A549 (cell line): ENCODE measurements around the gene RPS6KB2. TPM values are rescaled to one million over a fixed set of nuclear protein-coding genes. Genes with fewer than 3 reads are reported as not detected.

Experiments
- ATAC-seq, 2 experiments: fragments of 200-7000 bp in 1 of 2; fragments of >200 bp in 1 of 2; cut with Nextera tagmentation in 1 of 2; cut with Tn5 transposase in 1 of 2; 3 replicates each; pipeline versions ENCODE4 v1.8.0 to v1.9.1; 2018 to 2020; ENCODE audit warnings: mild to moderate bottlenecking in 1 of 2, moderate library complexity in 1 of 2
- CTCF ChIA-PET: fragments of 300-600 bp; sonication (Branson Sonifier 250); formaldehyde crosslinking; extraction: SDS; loops from one replicate; lab custom pipeline; 2021; ENCODE audit warnings: antibody characterized with exemption, inconsistent platforms; lab: Yijun Ruan, JAX
- POLR2A ChIA-PET: fragments of 350-600 bp; formaldehyde crosslinking; extraction: SDS; loops from one replicate; lab custom pipeline; 2021; ENCODE audit warnings: antibody characterized with exemption, inconsistent platforms; lab: Yijun Ruan, JAX
- DNase-seq, 2 experiments: peaks; one replicate each; pipeline versions ENCODE4 v3.0.0 to v3.0.0-alpha.2; 2011 to 2016; ENCODE audit warnings: low read depth in 1 of 2, low spot score in 1 of 2
- FAIRE-seq: peaks from 2 replicates; lab custom pipeline; 2011; peaks lifted over from hg19 to GRCh38; lab: Jason Lieb, UNC
- H3K27ac ChIP-seq, 2 experiments: fragments of >200 bp; sonication (Bioruptor Twin); formaldehyde crosslinking; 3 replicates each; pipeline ENCODE4 v1.5.1; 2016 to 2017
- H3K4me1 ChIP-seq: fragments of >200 bp; sonication (Bioruptor Twin); formaldehyde crosslinking; 3 replicates; pipeline ENCODE4 v1.6.1; 2016
- H3K4me2 ChIP-seq: fragments of >200 bp; sonication (Bioruptor Twin); formaldehyde crosslinking; 3 replicates; pipeline ENCODE4 v1.6.1; 2016
- H3K4me3 ChIP-seq: fragments of >200 bp; sonication (Bioruptor Twin); formaldehyde crosslinking; 3 replicates; pipeline ENCODE4 v1.5.1; 2016
- H3K9me3 ChIP-seq: fragments of >200 bp; sonication (Bioruptor Twin); formaldehyde crosslinking; 3 replicates; pipeline ENCODE4 v1.6.1; 2016
- CHD2 ChIP-seq: fragments of 150-350 bp; IDR thresholded peaks from 2 replicates; pipeline ENCODE4 v1.6.1; 2014; ENCODE audit warnings: low read length; ENCODE audit not compliant: partially characterized antibody
- CHD4 ChIP-seq: fragments of 200-600 bp; sonication (generic); IDR thresholded peaks from 2 replicates; pipeline ENCODE4 v1.6.1; 2016; ENCODE audit warnings: antibody characterized with exemption, mild to moderate bottlenecking, borderline replicate concordance
- EHF ChIP-seq: fragments of 250-450 bp; sonication (Bioruptor Pico); IDR thresholded peaks from 2 replicates; pipeline ENCODE4 v1.5.0; 2020; ENCODE audit warnings: mild to moderate bottlenecking
- ESRRA ChIP-seq: fragments of 150-350 bp; IDR thresholded peaks from 2 replicates; pipeline ENCODE4 v1.6.1; 2014; ENCODE audit warnings: mild to moderate bottlenecking, low read length, borderline replicate concordance
- FOXS1 ChIP-seq: fragments of 250-450 bp; sonication (Bioruptor Pico); IDR thresholded peaks from 2 replicates; pipeline ENCODE4 v1.5.0; 2020; ENCODE audit warnings: mild to moderate bottlenecking, moderate library complexity
- GATA3 ChIP-seq: IDR thresholded peaks from 2 replicates; pipeline ENCODE4 v1.6.1; 2012; ENCODE audit warnings: borderline replicate concordance
- HDAC2 ChIP-seq: fragments of 200-600 bp; sonication (generic); IDR thresholded peaks from 2 replicates; pipeline ENCODE4 v1.6.1; 2016
- HOXA7 ChIP-seq: fragments of 250-450 bp; sonication (Bioruptor Pico); IDR thresholded peaks from 2 replicates; pipeline ENCODE4 v1.5.0; 2020; ENCODE audit warnings: mild to moderate bottlenecking, moderate library complexity
- HOXB13 ChIP-seq: fragments of 250-450 bp; sonication (Bioruptor Pico); IDR thresholded peaks from 2 replicates; pipeline ENCODE4 v1.5.0; 2020; ENCODE audit warnings: low read depth, mild to moderate bottlenecking, moderate library complexity
- JUN ChIP-seq, 2 experiments: fragments of >200 bp; sonication (Bioruptor Twin); formaldehyde crosslinking; IDR thresholded peaks; 2 replicates in 1 of 2; 3 replicates in 1 of 2; pipeline ENCODE4 v1.6.1; 2016 to 2017
- JUNB ChIP-seq: fragments of >200 bp; sonication (Bioruptor Twin); formaldehyde crosslinking; IDR thresholded peaks from 2 replicates; pipeline ENCODE4 v1.6.1; 2016
- KDM5A ChIP-seq: fragments of 200-600 bp; sonication (generic); IDR thresholded peaks from 2 replicates; pipeline ENCODE4 v1.6.1; 2016; ENCODE audit warnings: antibody characterized with exemption, mild to moderate bottlenecking
- MAZ ChIP-seq: fragments of 150-350 bp; IDR thresholded peaks from 2 replicates; pipeline ENCODE4 v1.6.1; 2014; ENCODE audit warnings: antibody characterized with exemption, low read depth, low read length, borderline replicate concordance
- MYC ChIP-seq: IDR thresholded peaks from 2 replicates; pipeline ENCODE4 v1.6.1; 2012; ENCODE audit warnings: mild to moderate bottlenecking, inconsistent platforms, low read length, improper control_type of control experiment, borderline replicate concordance
- NFE2L2 ChIP-seq: fragments of 150-350 bp; conservative IDR thresholded peaks from 2 replicates; pipeline ENCODE4 v1.6.1; 2014; ENCODE audit warnings: low read length
- NR3C1 ChIP-seq: fragments of >200 bp; sonication (Bioruptor Twin); formaldehyde crosslinking; IDR thresholded peaks from 3 replicates; pipeline ENCODE4 v1.6.1; 2017
- PHF8 ChIP-seq: fragments of 200-600 bp; sonication (generic); IDR thresholded peaks from 2 replicates; pipeline ENCODE4 v1.6.1; 2016; ENCODE audit warnings: low read depth, mild to moderate bottlenecking, antibody characterized with exemption, moderate library complexity, borderline replicate concordance
- POLR2AphosphoS2 ChIP-seq: conservative IDR thresholded peaks from 2 replicates; pipeline ENCODE4 v1.6.1; 2012; ENCODE audit warnings: low read length, improper control_type of control experiment, inconsistent platforms
- RAD21 ChIP-seq, 2 experiments: fragments of >200 bp in 1 of 2; sonication (Bioruptor Twin) in 1 of 2; formaldehyde crosslinking in 1 of 2; IDR thresholded peaks in 1 of 2; conservative IDR thresholded peaks in 1 of 2; 2 replicates in 1 of 2; 3 replicates in 1 of 2; pipeline ENCODE4 v1.6.1; 2012 to 2018; ENCODE audit warnings: inconsistent platforms in 1 of 2
- RARB ChIP-seq: fragments of 250-450 bp; sonication (Bioruptor Pico); IDR thresholded peaks from 2 replicates; pipeline ENCODE4 v1.8.0; 2021; ENCODE audit warnings: mild to moderate bottlenecking, moderate library complexity
- RCOR1 ChIP-seq: fragments of 150-350 bp; IDR thresholded peaks from 2 replicates; pipeline ENCODE4 v1.6.1; 2014; ENCODE audit warnings: antibody characterized with exemption, low read length, low read depth
- RFX5 ChIP-seq: fragments of 450-650 bp; IDR thresholded peaks from 2 replicates; pipeline ENCODE4 v1.7.1; 2014; ENCODE audit warnings: antibody characterized with exemption, mild to moderate bottlenecking, moderate library complexity
- RNF2 ChIP-seq: fragments of 200-600 bp; sonication (generic); IDR thresholded peaks from 2 replicates; pipeline ENCODE4 v1.6.1; 2016; ENCODE audit warnings: low read depth, mild to moderate bottlenecking, antibody characterized with exemption, moderate library complexity, borderline replicate concordance
- SMC3 ChIP-seq: fragments of >200 bp; sonication (Bioruptor Twin); formaldehyde crosslinking; IDR thresholded peaks from 3 replicates; pipeline ENCODE4 v1.6.1; 2018; ENCODE audit warnings: inconsistent platforms
- SREBF2 ChIP-seq: fragments of 450-650 bp; IDR thresholded peaks from 2 replicates; pipeline ENCODE4 v1.6.1; 2014; ENCODE audit warnings: mild to moderate bottlenecking, moderate library complexity
- TFCP2L1 ChIP-seq: fragments of 250-450 bp; sonication (Bioruptor Pico); IDR thresholded peaks from 2 replicates; pipeline ENCODE4 v1.5.0; 2021; ENCODE audit warnings: mild to moderate bottlenecking
- TP53 ChIP-seq: fragments of 250-450 bp; sonication (Bioruptor Pico); IDR thresholded peaks from 2 replicates; pipeline ENCODE4 v1.5.0; 2021; ENCODE audit warnings: mild to moderate bottlenecking, moderate library complexity
- ZC3H11A ChIP-seq: fragments of 450-650 bp; IDR thresholded peaks from 2 replicates; pipeline ENCODE4 v1.6.1; 2014; ENCODE audit warnings: antibody characterized with exemption, mild to moderate bottlenecking
- WGBS: methylation state at CpG from one replicate; pipeline ENCODE4 v1.1.6; 2017; ENCODE audit errors: missing lambda C conversion rate; 5-methylcytosine and 5-hydroxymethylcytosine counted together
- polyA plus RNA-seq, 4 experiments: library from polyadenylated mRNA; depleted of rRNA in 3 of 4; stranded (reverse); fragments of >200 nt; fragmentation: RNase III in 1 of 4; extraction: RNeasy Plus Mini Kit Qiagen cat#74134 plus additional on column Dnase treatment in 1 of 4; gene quantifications; 2 replicates in 3 of 4; 3 replicates in 1 of 4; pipeline ENCODE4 v1.2.3, GENCODE V29; 2011 to 2017
- TF ChIP-seq, protein P1 (sequence below): IDR thresholded peaks from 2 replicates; pipeline ENCODE4 v1.6.1; 2012
- TF ChIP-seq, protein P2 (sequence below): IDR thresholded peaks from 2 replicates; pipeline ENCODE4 v1.6.1; 2012; ENCODE audit warnings: low read depth, borderline replicate concordance
- TF ChIP-seq, protein P3 (sequence below): fragments of 200-600 bp; sonication (generic); IDR thresholded peaks from 2 replicates; pipeline ENCODE4 v1.6.1; 2016; ENCODE audit warnings: antibody characterized with exemption, mild to moderate bottlenecking, moderate library complexity
- TF ChIP-seq, protein P4 (sequence below): fragments of >200 bp; sonication (Bioruptor Twin); formaldehyde crosslinking; IDR thresholded peaks from 3 replicates; pipeline ENCODE4 v1.6.1; 2016
- TF ChIP-seq, protein P5 (sequence below): fragments of 150-350 bp; IDR thresholded peaks from 2 replicates; pipeline ENCODE4 v1.6.1; 2014; ENCODE audit warnings: low read depth, mild to moderate bottlenecking, low read length

RPS6KB2 gene
- polyA plus RNA-seq, 2 of the 4 experiments (the other 2 are of a cell fraction), result 40.9 to 47.9 TPM

DNA sequence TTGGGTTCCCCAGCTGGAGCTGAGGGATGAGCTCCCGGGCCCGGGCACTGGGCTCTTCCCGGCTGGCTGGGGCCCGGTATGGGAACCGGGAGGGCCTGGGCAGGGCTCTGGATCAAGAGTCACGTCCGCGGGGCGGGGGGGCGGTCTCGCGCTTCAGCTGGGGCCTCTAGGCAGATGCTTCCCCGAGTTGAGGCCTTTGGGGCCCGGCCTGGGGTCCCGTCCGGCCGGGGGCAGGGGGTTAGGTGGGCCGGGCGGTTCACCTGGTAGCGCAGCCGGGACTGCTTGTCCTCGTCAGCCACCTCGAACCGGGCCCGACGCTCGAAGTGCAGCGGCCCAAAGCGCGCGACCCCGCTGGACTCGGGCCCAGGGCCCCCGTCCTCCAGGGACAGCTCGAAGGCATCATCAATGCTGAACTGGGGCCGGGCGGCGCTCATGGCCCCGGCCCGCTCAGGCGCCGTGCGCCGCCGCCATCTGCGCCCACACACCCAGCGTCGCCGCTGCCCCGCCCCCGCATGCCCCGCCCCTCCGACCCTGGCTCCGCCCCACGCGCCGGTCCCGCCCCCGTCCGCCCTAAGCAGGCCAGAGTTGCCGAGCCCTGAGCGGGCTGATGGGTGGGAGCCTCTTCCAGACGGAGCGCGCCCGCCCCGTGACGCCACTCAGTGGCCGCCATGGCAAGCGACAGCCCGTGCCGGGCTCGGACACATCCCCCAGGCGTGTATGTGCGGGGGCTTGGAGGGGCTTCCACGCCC lies 40.6 kb downstream of the RPS6KB2 start, which contains the start of gene TMEM134:
Gene TMEM134 (minus strand): TSS at position 493 of the 749 bp plus-strand sequence. CDS start 59 bp downstream, at position 434.
- Histone ChIP-seq H3K9me3 (no peaks in the 10 kb centered on the region), H3K4me1 (peaks cover 30% of the 10 kb centered on the region), H3K4me2 (peak within 1 kb of the TSS; percentile 82), H3K4me3 (peak within 1 kb of the TSS; percentile 67), H3K27ac (peak within 1 kb of the TSS; percentile 83 to 97)
- FAIRE-seq (no peak), ATAC-seq (peak; percentile 75 to 78), DNase-seq (peak; percentile 81 to 94)
- ChIA-PET POLR2A (interaction anchor here (0.6 to 1.9 kb wide), 4 partner anchors 26 to 67 kb away, joined by 3 to 14 read pairs (median 4); partner anchors contain the start of genes CORO1B and PPP1CA), CTCF (interaction anchor here (0.6 to 5.4 kb wide), 23 partner anchors 8 to 396 kb away, joined by 3 to 22 read pairs (median 4); partner anchors contain the start of genes CABP4, GPR152 and PPP1CA)
- 0% methylated on average over 13 of the region's 76 CpGs for WGBS
- TF ChIP-seq SREBF2 (no peak), HOXB13 (CRISPR knock-in tag) (no peak), RNF2 (no peak), ZC3H11A (no peak), RAD21 (conservative IDR thresholded peaks at IDR 0.05 in 1 of 2, IDR thresholded peaks at IDR 0.05 in 1 of 2) (peak; percentile 54 to 74), SMC3 (peak; percentile 84), PHF8 (0 out of 2 replicates have a peak, but pooled peaks have one; percentile 22), HOXA7 (CRISPR knock-in tag) (no peak), TP53 (CRISPR knock-in tag) (no peak), FOXS1 (no peak), MYC (peak; percentile 71; the same call in 1 of the 2 replicates), KDM5A (no peak; the same call in 1 of the 2 replicates), NR3C1 (no peak), RCOR1 (no peak), GATA3 (no peak), EHF (CRISPR knock-in tag) (no peak), NFE2L2 (no peak), POLR2AphosphoS2 (no peak), HDAC2 (no peak), RARB (CRISPR knock-in tag) (no peak), CHD4 (no peak), MAZ (no peak; the same call in 1 of the 2 replicates), JUN (IDR thresholded peaks at IDR 0.05) (peak; percentile 67 to 94; a peak in 4 of 5 replicates), JUNB (no peak), RFX5 (no peak), CHD2 (no peak), ESRRA (no peak), TFCP2L1 (CRISPR knock-in tag) (no peak)
- TF ChIP-seq, protein P1, sequence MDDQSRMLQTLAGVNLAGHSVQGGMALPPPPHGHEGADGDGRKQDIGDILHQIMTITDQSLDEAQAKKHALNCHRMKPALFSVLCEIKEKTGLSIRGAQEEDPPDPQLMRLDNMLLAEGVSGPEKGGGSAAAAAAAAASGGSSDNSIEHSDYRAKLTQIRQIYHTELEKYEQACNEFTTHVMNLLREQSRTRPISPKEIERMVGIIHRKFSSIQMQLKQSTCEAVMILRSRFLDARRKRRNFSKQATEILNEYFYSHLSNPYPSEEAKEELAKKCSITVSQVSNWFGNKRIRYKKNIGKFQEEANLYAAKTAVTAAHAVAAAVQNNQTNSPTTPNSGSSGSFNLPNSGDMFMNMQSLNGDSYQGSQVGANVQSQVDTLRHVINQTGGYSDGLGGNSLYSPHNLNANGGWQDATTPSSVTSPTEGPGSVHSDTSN, result peak; percentile 56; the same call in 1 of the 2 replicates
- TF ChIP-seq, protein P2, sequence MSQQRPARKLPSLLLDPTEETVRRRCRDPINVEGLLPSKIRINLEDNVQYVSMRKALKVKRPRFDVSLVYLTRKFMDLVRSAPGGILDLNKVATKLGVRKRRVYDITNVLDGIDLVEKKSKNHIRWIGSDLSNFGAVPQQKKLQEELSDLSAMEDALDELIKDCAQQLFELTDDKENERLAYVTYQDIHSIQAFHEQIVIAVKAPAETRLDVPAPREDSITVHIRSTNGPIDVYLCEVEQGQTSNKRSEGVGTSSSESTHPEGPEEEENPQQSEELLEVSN, result 0 out of 2 replicates have a peak, but pooled peaks have one; percentile 25
- TF ChIP-seq, protein P3, sequence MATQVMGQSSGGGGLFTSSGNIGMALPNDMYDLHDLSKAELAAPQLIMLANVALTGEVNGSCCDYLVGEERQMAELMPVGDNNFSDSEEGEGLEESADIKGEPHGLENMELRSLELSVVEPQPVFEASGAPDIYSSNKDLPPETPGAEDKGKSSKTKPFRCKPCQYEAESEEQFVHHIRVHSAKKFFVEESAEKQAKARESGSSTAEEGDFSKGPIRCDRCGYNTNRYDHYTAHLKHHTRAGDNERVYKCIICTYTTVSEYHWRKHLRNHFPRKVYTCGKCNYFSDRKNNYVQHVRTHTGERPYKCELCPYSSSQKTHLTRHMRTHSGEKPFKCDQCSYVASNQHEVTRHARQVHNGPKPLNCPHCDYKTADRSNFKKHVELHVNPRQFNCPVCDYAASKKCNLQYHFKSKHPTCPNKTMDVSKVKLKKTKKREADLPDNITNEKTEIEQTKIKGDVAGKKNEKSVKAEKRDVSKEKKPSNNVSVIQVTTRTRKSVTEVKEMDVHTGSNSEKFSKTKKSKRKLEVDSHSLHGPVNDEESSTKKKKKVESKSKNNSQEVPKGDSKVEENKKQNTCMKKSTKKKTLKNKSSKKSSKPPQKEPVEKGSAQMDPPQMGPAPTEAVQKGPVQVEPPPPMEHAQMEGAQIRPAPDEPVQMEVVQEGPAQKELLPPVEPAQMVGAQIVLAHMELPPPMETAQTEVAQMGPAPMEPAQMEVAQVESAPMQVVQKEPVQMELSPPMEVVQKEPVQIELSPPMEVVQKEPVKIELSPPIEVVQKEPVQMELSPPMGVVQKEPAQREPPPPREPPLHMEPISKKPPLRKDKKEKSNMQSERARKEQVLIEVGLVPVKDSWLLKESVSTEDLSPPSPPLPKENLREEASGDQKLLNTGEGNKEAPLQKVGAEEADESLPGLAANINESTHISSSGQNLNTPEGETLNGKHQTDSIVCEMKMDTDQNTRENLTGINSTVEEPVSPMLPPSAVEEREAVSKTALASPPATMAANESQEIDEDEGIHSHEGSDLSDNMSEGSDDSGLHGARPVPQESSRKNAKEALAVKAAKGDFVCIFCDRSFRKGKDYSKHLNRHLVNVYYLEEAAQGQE, result no peak
- TF ChIP-seq, protein P4, sequence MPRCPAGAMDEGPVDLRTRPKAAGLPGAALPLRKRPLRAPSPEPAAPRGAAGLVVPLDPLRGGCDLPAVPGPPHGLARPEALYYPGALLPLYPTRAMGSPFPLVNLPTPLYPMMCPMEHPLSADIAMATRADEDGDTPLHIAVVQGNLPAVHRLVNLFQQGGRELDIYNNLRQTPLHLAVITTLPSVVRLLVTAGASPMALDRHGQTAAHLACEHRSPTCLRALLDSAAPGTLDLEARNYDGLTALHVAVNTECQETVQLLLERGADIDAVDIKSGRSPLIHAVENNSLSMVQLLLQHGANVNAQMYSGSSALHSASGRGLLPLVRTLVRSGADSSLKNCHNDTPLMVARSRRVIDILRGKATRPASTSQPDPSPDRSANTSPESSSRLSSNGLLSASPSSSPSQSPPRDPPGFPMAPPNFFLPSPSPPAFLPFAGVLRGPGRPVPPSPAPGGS, result peak; percentile 80; the same call in 2 of the 3 replicates
- TF ChIP-seq, protein P5, sequence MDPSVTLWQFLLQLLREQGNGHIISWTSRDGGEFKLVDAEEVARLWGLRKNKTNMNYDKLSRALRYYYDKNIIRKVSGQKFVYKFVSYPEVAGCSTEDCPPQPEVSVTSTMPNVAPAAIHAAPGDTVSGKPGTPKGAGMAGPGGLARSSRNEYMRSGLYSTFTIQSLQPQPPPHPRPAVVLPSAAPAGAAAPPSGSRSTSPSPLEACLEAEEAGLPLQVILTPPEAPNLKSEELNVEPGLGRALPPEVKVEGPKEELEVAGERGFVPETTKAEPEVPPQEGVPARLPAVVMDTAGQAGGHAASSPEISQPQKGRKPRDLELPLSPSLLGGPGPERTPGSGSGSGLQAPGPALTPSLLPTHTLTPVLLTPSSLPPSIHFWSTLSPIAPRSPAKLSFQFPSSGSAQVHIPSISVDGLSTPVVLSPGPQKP, result no peak
